Activated naive CD8-positive, alpha-beta T cell (primary cell): ENCODE measurements around the gene MMP15.
"Not testable (repeated sequence)": the region's sequence is repeated elsewhere in the genome, so short reads cannot be mapped to it uniquely, and the experiment has no call there.

Source experiments
- H3K27ac Mint-ChIP-seq: one replicate; pipeline ENCODE4 v1.8.0; 2021; ENCODE audit warnings: mixed read lengths
- H3K27me3 Mint-ChIP-seq: one replicate; pipeline ENCODE4 v1.8.0; 2021; ENCODE audit warnings: mixed read lengths
- H3K36me3 Mint-ChIP-seq: one replicate; pipeline ENCODE4 v1.8.0; 2021; ENCODE audit warnings: mixed read lengths
- H3K4me1 Mint-ChIP-seq: one replicate; pipeline ENCODE4 v1.8.0; 2021; ENCODE audit warnings: low read depth, mixed read lengths
- H3K4me3 Mint-ChIP-seq: one replicate; pipeline ENCODE4 v1.8.0; 2021; ENCODE audit warnings: mild to moderate bottlenecking, mixed read lengths
- H3K9me3 Mint-ChIP-seq: one replicate; pipeline ENCODE4 v1.8.0; 2021; ENCODE audit warnings: low read depth, mixed read lengths

MMP15 gene

GRCh38 chr16:58086381-58087208, 61.0 kb downstream of the MMP15 start:
- H3K9me3 Mint-ChIP-seq, result no peaks in the 10 kb centered on the region
- H3K36me3 Mint-ChIP-seq, result no peaks in the 10 kb centered on the region
- H3K4me3 Mint-ChIP-seq, result no peak overlapping the region
- no peaks in the 10 kb centered on the region for H3K4me1 Mint-ChIP-seq
- H3K27me3 Mint-ChIP-seq, result peaks cover 1% of the 10 kb centered on the region
- no peak overlapping the region for H3K27ac Mint-ChIP-seq

GRCh38 chr16:58087209-58087913, 61.8 kb downstream of the MMP15 start:
- Mint-ChIP-seq H3K4me3 (no peak overlapping the region), H3K9me3 (no peaks in the 10 kb centered on the region), H3K27me3 (peaks cover 1% of the 10 kb centered on the region), H3K36me3 (no peaks in the 10 kb centered on the region), H3K4me1 (no peaks in the 10 kb centered on the region), H3K27ac (no peak overlapping the region)

- H3K27me3 Mint-ChIP-seq, result no peaks in the 10 kb centered on the region
Observed at GRCh38 chr16:58088091-58088490, 62.5 kb downstream of the MMP15 start.

DNA sequence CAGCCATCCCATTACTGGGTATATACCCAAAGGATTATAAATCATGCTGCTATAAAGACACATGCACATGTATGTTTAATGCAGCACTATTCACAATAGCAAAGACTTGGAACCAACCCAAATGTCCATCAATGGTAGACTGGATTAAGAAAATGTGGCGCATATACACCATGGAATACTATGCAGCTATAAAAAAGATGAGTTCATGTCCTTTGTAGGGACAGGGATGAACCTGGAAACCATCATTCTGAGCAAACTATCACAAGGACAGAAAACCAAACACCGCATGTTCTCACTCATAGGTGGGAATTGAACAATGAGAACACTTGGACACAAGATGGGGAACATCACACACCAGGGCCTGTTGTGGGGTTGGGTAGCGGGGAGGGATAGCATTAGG, 64.8 kb downstream of the MMP15 start:
- H3K27me3 Mint-ChIP-seq, H3K27ac Mint-ChIP-seq, H3K4me3 Mint-ChIP-seq, H3K4me1 Mint-ChIP-seq, H3K9me3 Mint-ChIP-seq, H3K36me3 Mint-ChIP-seq: not testable (repeated sequence)

More at GRCh38 chr16:58088091-58088490, 62.5 kb downstream of the MMP15 start:
- no peaks in the 10 kb centered on the region for H3K4me1 Mint-ChIP-seq
- no peaks in the 10 kb centered on the region for H3K36me3 Mint-ChIP-seq
- H3K4me3 Mint-ChIP-seq, result no peak overlapping the region
- no peak overlapping the region for H3K27ac Mint-ChIP-seq
- no peaks in the 10 kb centered on the region for H3K9me3 Mint-ChIP-seq

- Mint-ChIP-seq H3K4me3 (no peak overlapping the region), H3K36me3 (no peaks in the 10 kb centered on the region), H3K27ac (no peak overlapping the region), H3K9me3 (no peaks in the 10 kb centered on the region), H3K27me3 (no peaks in the 10 kb centered on the region), H3K4me1 (peaks cover 2% of the 10 kb centered on the region)
Observed at GRCh38 chr16:58094026-58094425, 68.5 kb downstream of the MMP15 start.

DNA sequence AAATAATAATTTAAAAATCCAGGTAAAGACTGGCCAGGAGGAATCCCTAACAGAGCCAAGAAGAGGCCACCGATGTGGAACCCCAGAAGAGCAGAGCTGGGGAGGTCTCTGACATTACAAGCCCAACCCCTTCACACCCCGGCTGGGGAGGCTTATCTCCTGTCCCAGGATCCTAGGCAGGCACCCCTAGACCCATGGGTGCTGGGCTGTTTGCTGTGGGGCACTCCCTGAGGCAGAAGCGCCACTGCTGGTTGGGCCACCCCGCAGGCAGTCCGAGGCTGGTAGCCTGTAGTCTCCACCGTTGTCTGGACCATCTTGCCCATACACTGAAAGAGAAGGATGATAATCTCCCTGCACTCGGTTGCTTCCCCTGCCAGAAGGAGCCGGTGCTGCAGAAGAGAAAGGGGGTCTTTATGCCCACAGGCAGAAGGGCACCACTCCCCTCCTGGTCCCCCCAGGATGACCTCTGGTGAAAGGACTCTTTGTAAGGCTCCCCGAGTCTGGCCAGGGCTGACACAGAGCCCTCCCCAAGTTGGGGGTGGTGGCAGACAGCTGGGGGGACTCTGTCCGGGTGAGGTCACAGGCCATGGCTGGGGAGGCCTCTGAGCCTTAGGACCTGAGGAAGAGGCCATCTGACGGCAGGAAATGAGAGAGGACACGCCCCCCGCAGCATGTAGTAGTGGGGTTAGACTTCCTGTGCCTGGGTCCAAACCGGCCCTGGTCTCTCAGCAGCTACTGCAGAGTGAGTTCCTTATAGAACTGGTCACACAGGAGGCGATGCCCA, 69.4 kb downstream of the MMP15 start:
- Mint-ChIP-seq H3K4me1 (peaks cover 2% of the 10 kb centered on the region), H3K27me3 (no peaks in the 10 kb centered on the region), H3K27ac (no peak overlapping the region), H3K36me3 (no peaks in the 10 kb centered on the region), H3K9me3 (no peaks in the 10 kb centered on the region), H3K4me3 (no peak overlapping the region)

- H3K9me3 Mint-ChIP-seq, H3K36me3 Mint-ChIP-seq, H3K4me3 Mint-ChIP-seq, H3K4me1 Mint-ChIP-seq, H3K27me3 Mint-ChIP-seq, H3K27ac Mint-ChIP-seq: not testable (repeated sequence)
Observed at GRCh38 chr16:58095575-58095960, 70.0 kb downstream of the MMP15 start.

- H3K4me1 Mint-ChIP-seq, result peaks cover 5% of the 10 kb centered on the region
- no peak overlapping the region for H3K4me3 Mint-ChIP-seq
- no peaks in the 10 kb centered on the region for H3K27me3 Mint-ChIP-seq
- no peak overlapping the region for H3K27ac Mint-ChIP-seq
- H3K36me3 Mint-ChIP-seq, result no peaks in the 10 kb centered on the region
- no peaks in the 10 kb centered on the region for H3K9me3 Mint-ChIP-seq
Observed at GRCh38 chr16:58096249-58096648, 70.7 kb downstream of the MMP15 start.
